Stomach (tissue), 9 donors: Measurements from ENCODE around the gene DGCR2. TPM values are rescaled to one million over a fixed set of nuclear protein-coding genes. Genes with fewer than 3 reads are reported as not detected.

Source experiments
- DNase-seq, 2 donors: peaks; one replicate each; pipeline versions ENCODE4 v3.0.0 to v3.0.0-alpha.2; 2013 to 2019
- H3K27ac ChIP-seq, 5 donors: fragments of 200-600 bp in 4 of 5; sonication (generic) in 4 of 5; one replicate each; pipeline ENCODE4 v1.5.1; 2013 to 2019; ENCODE audit warnings: mild to moderate bottlenecking in 1 of 5, moderate library complexity in 1 of 5
- H3K27me3 ChIP-seq, 3 donors: fragments of 200-600 bp; sonication (generic); one replicate each; pipeline ENCODE4 v1.5.1; 2017 to 2019; ENCODE audit warnings: mixed run types in 1 of 3
- H3K36me3 ChIP-seq, 4 donors: fragments of 200-600 bp; sonication (generic); 1 replicate in 3 of 4; 2 replicates in 1 of 4; pipeline ENCODE4 v1.5.1; 2016 to 2019
- H3K4me1 ChIP-seq, 4 donors: fragments of 200-600 bp; sonication (generic); one replicate each; pipeline ENCODE4 v1.5.1; 2016 to 2019
- H3K4me3 ChIP-seq, 4 donors: fragments of 200-600 bp; sonication (generic) in 3 of 4; one replicate each; pipeline ENCODE4 v1.5.1; 2016 to 2019; ENCODE audit warnings: mild to moderate bottlenecking in 1 of 4
- H3K9me3 ChIP-seq, 4 donors: fragments of 200-600 bp; sonication (generic); one replicate each; pipeline ENCODE4 v1.5.1; 2016 to 2019
- CTCF ChIP-seq, 7 experiments: fragments of 450-650 bp in 4 of 7; fragments of 200-600 bp in 3 of 7; sonication (generic) in 3 of 7; IDR thresholded peaks; one replicate each; pipeline ENCODE4 v1.5.1; 2016 to 2019; ENCODE audit warnings: antibody characterized with exemption in 7 of 7, control low read depth in 2 of 7, mild to moderate bottlenecking in 1 of 7
- EP300 ChIP-seq: sonication (generic); formaldehyde crosslinking; IDR thresholded peaks from one replicate; pipeline ENCODE4 v1.6.1; 2017; ENCODE audit warnings: antibody characterized with exemption
- POLR2A ChIP-seq, 4 donors: fragments of 450-650 bp; IDR thresholded peaks; one replicate each; pipeline ENCODE4 v1.6.1; 2016; ENCODE audit warnings: antibody characterized with exemption in 4 of 4, control low read depth in 2 of 4, mild to moderate bottlenecking in 1 of 4, moderate library complexity in 1 of 4
- POLR2AphosphoS5 ChIP-seq, 3 donors: sonication (generic); formaldehyde crosslinking; IDR thresholded peaks; one replicate each; pipeline ENCODE4 v1.6.1; 2016; ENCODE audit warnings: antibody characterized with exemption in 3 of 3
- WGBS, 5 donors: extraction: QIAGEN DNeasy Blood & Tissue Kit in 3 of 5; methylation state at CpG; one replicate each; pipeline versions ENCODE4 v1.1.5 to v1.1.7; 2013 to 2018; 5-methylcytosine and 5-hydroxymethylcytosine counted together
- intact Hi-C: fragments of 100-400 bp; cut with DNase I; formaldehyde crosslinking; loops from one replicate; pipeline ENCODE4 v1.15.1; 2023; ENCODE audit warnings: low total_unique reads
- polyA plus RNA-seq, 3 donors: library from polyadenylated mRNA; stranded (reverse); fragments of 200-250 nt; gene quantifications; one replicate each; pipeline ENCODE4 v1.2.3, GENCODE V29; 2013
- total RNA-seq, 5 donors: library from RNA; depleted of rRNA; stranded (reverse); fragments of >200 nt; gene quantifications; one replicate each; pipeline versions ENCODE4 v1.1.0 to v1.2.3, GENCODE V29; 2014 to 2016
- donor health status: healthy with polysubstance abuse.
- donor health status: Bipolar disorder and iron deficiency.
- donor health status: healthy.

DGCR2 gene
- total and polyA plus RNA-seq, 8 donors, result 5.0 to 75.3 (median 35.6) TPM

- 78 to 95% (median 95%) methylated on average over 13 of the region's 13 CpGs for WGBS, 5 donors
- no peak overlapping the region for H3K27ac ChIP-seq
- TF ChIP-seq CTCF (IDR thresholded peaks at IDR 0.05), result no peak
- no peak for TF ChIP-seq EP300
- TF ChIP-seq POLR2AphosphoS5 (IDR thresholded peaks at IDR 0.05), result no peak
- no peak for TF ChIP-seq POLR2A (IDR thresholded peaks at IDR 0.05)
- no peak for DNase-seq
- H3K36me3 ChIP-seq, result peaks cover 6 to 54% (median 45%) of the 10 kb centered on the region in 4 donors
- H3K9me3 ChIP-seq, result no peaks in the 10 kb centered on the region
- intact Hi-C loops, result no loop called here
- H3K27me3 ChIP-seq, result no peaks in the 10 kb centered on the region
- no peak overlapping the region for H3K4me3 ChIP-seq
- peaks cover 0 to 28% (median 5%) of the 10 kb centered on the region in 4 donors for H3K4me1 ChIP-seq
These were observed 39.4 kb downstream of the DGCR2 start for GRCh38 chr22:19082793-19083192.

GRCh38 chr22:19082101-19082500 is 40.1 kb downstream of the DGCR2 start:
- Histone ChIP-seq H3K27ac (no peak overlapping the region), H3K4me3 (no peak overlapping the region), H3K36me3 (peaks cover 5 to 50% (median 39%) of the 10 kb centered on the region in 4 donors), H3K27me3 (no peaks in the 10 kb centered on the region), H3K9me3 (no peaks in the 10 kb centered on the region), H3K4me1 (peaks cover 0 to 22% (median 5%) of the 10 kb centered on the region in 4 donors)
- intact Hi-C loops, result no loop called here
- no peak for DNase-seq
- TF ChIP-seq POLR2AphosphoS5 (IDR thresholded peaks at IDR 0.05) (no peak), EP300 (no peak), CTCF (IDR thresholded peaks at IDR 0.05) (no peak), POLR2A (IDR thresholded peaks at IDR 0.05) (no peak)
- 67 to 73% (median 72%) methylated on average over 3 of the region's 3 CpGs for WGBS, 5 donors

- Histone ChIP-seq H3K27ac (no peak overlapping the region), H3K27me3 (no peaks in the 10 kb centered on the region), H3K4me3 (no peak overlapping the region), H3K36me3 (peaks cover 5 to 42% (median 32%) of the 10 kb centered on the region in 4 donors), H3K9me3 (no peaks in the 10 kb centered on the region), H3K4me1 (peaks cover 0 to 19% (median 5%) of the 10 kb centered on the region in 4 donors)
- intact Hi-C loops, result no loop called here
- no peak for DNase-seq
- 80 to 95% (median 89%) methylated on average over 3 of the region's 3 CpGs for WGBS, 5 donors
- no peak for TF ChIP-seq CTCF (IDR thresholded peaks at IDR 0.05)
- TF ChIP-seq POLR2AphosphoS5 (IDR thresholded peaks at IDR 0.05), result no peak
- TF ChIP-seq EP300, result no peak
- TF ChIP-seq POLR2A (IDR thresholded peaks at IDR 0.05), result no peak
These were observed 40.9 kb downstream of the DGCR2 start for GRCh38 chr22:19081351-19081750.

GRCh38 chr22:19080853-19081252 is 41.4 kb downstream of the DGCR2 start:
- Histone ChIP-seq H3K9me3 (no peaks in the 10 kb centered on the region), H3K4me1 (peaks cover 0 to 19% (median 7%) of the 10 kb centered on the region in 4 donors), H3K27ac (no peak overlapping the region), H3K36me3 (peaks cover 5 to 41% (median 29%) of the 10 kb centered on the region in 4 donors), H3K27me3 (no peaks in the 10 kb centered on the region), H3K4me3 (no peak overlapping the region)
- no peak for TF ChIP-seq POLR2AphosphoS5 (IDR thresholded peaks at IDR 0.05)
- TF ChIP-seq POLR2A (IDR thresholded peaks at IDR 0.05), result no peak
- no peak for TF ChIP-seq CTCF (IDR thresholded peaks at IDR 0.05)
- 96 to 97% (median 97%) methylated on average over 3 of the region's 3 CpGs for WGBS, 5 donors
- intact Hi-C loops, result no loop called here
- DNase-seq, result no peak
